MM.1S (cell line): ENCODE data around the gene SENP6.

Experiments
- DNase-seq: peaks from one replicate; pipeline ENCODE4 v3.0.0-alpha.2; 2015
- H2AFZ ChIP-seq: fragments of 300-600 bp; sonication (generic); 2 replicates; pipeline ENCODE4 v1.6.0; 2016; ENCODE audit warnings: antibody characterized with exemption, low read length
- H3F3A ChIP-seq: fragments of 300-600 bp; sonication (generic); 2 replicates; pipeline ENCODE4 v1.6.1; 2016; ENCODE audit warnings: mild to moderate bottlenecking, antibody characterized with exemption, low read length, moderate library complexity, mixed read lengths; ENCODE audit not compliant: insufficient read depth
- H3K27ac ChIP-seq: fragments of 300-600 bp; sonication (generic); 2 replicates; pipeline ENCODE4 v1.5.1; 2016; ENCODE audit warnings: mild to moderate bottlenecking, low read length
- H3K27me3 ChIP-seq: fragments of 300-600 bp; sonication (generic); replicated peaks from 2 replicates; pipeline ENCODE4 v1.6.0; 2016; ENCODE audit warnings: low read length; ENCODE audit not compliant: insufficient read depth
- H3K36me3 ChIP-seq: fragments of 300-600 bp; sonication (generic); replicated peaks from 2 replicates; pipeline ENCODE4 v1.6.1; 2016; ENCODE audit warnings: mild to moderate bottlenecking, low read length, mixed read lengths; ENCODE audit not compliant: insufficient read depth
- H3K4me1 ChIP-seq: fragments of 300-600 bp; sonication (generic); 2 replicates; pipeline ENCODE4 v1.6.1; 2016; ENCODE audit warnings: low read length, mixed read lengths
- H3K4me2 ChIP-seq: fragments of 300-600 bp; sonication (generic); 2 replicates; pipeline ENCODE4 v1.6.0; 2016; ENCODE audit warnings: low read depth, low read length
- H3K4me3 ChIP-seq: fragments of 300-600 bp; sonication (generic); 2 replicates; pipeline ENCODE4 v1.5.1; 2016; ENCODE audit warnings: low read length, mixed read lengths
- H3K79me2 ChIP-seq: fragments of 300-600 bp; sonication (generic); 2 replicates; pipeline ENCODE4 v1.6.1; 2016; ENCODE audit warnings: mixed run types, low read length, mixed read lengths
- H3K9ac ChIP-seq: fragments of 300-600 bp; sonication (generic); 2 replicates; pipeline ENCODE4 v1.6.1; 2016; ENCODE audit warnings: low read length, mixed read lengths
- H3K9me2 ChIP-seq: fragments of 300-600 bp; sonication (generic); replicated peaks from 2 replicates; pipeline ENCODE4 v1.6.1; 2016; ENCODE audit warnings: mild to moderate bottlenecking, low read length, mixed read lengths; ENCODE audit not compliant: insufficient read depth
- H3K9me3 ChIP-seq: fragments of 300-600 bp; sonication (generic); replicated peaks from 2 replicates; pipeline ENCODE4 v1.6.1; 2016; ENCODE audit warnings: mild to moderate bottlenecking, low read length, mixed read lengths; ENCODE audit not compliant: insufficient read depth
- H4K20me1 ChIP-seq: fragments of 300-600 bp; sonication (generic); 2 replicates; pipeline ENCODE4 v1.6.1; 2016; ENCODE audit warnings: mild to moderate bottlenecking, low read length, moderate library complexity, mixed read lengths; ENCODE audit not compliant: insufficient read depth
- CTCF ChIP-seq: fragments of 300-600 bp; sonication (generic); IDR thresholded peaks from 2 replicates; pipeline ENCODE4 v1.5.1; 2016; ENCODE audit warnings: antibody characterized with exemption, low read length, mixed read lengths
- EZH2 ChIP-seq: fragments of 300-600 bp; sonication (generic); optimal IDR thresholded peaks from 2 replicates; pipeline ENCODE3; 2017; ENCODE audit warnings: low read depth, mild to moderate bottlenecking, antibody characterized with exemption, low read length, mixed read lengths
- EZH2phosphoT487 ChIP-seq: fragments of 300-600 bp; sonication (generic); IDR thresholded peaks from 2 replicates; pipeline ENCODE4 v1.6.1; 2018; ENCODE audit warnings: antibody characterized with exemption, low read length

Gene SENP6

GRCh38 chr6:75760320-75760719 lies 158.6 kb downstream of the SENP6 start:
- no peak overlapping the region for H2AFZ ChIP-seq
- no peak overlapping the region for H3K9ac ChIP-seq
- no peaks in the 10 kb centered on the region for H3F3A ChIP-seq
- no peak overlapping the region for H3K27ac ChIP-seq
- peaks cover 96% of the 10 kb centered on the region for H3K79me2 ChIP-seq
- no peak overlapping the region for H3K4me3 ChIP-seq
- H4K20me1 ChIP-seq = no peaks in the 10 kb centered on the region
- H3K27me3 ChIP-seq = no peaks in the 10 kb centered on the region
- no peaks in the 10 kb centered on the region; the same call in 1 of the 2 replicates for H3K36me3 ChIP-seq
- TF ChIP-seq EZH2 (no peak), EZH2phosphoT487 (no peak), CTCF (no peak)
- no peaks in the 10 kb centered on the region for H3K9me3 ChIP-seq
- H3K4me1 ChIP-seq = no peaks in the 10 kb centered on the region
- H3K4me2 ChIP-seq = no peak overlapping the region
- no peak for DNase-seq
- H3K9me2 ChIP-seq = no peaks in the 10 kb centered on the region

DNA sequence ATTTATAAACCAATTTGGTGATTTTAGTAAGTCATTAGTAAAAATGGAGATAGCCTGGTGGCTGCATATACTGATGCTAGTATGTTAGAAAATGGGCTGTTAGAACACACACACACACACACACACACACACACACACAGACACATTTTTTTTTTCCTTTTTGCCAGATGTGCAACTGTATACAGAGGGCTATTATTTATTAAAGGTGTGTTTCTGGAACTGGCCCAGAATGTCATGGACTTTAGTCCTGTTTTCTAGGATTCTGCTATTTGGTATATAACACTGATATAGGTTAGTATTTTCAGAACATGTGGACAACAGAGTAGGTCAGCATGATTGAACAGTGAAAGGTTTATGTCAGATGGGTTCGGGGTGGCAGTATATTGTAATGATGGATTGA lies 159.8 kb downstream of the SENP6 start:
- Histone ChIP-seq H3K4me2 (no peak overlapping the region), H3K4me1 (no peaks in the 10 kb centered on the region), H3K9ac (no peak overlapping the region), H3K27ac (no peak overlapping the region), H3K9me2 (no peaks in the 10 kb centered on the region), H3K27me3 (no peaks in the 10 kb centered on the region), H2AFZ (no peak overlapping the region), H3K79me2 (peaks cover 95% of the 10 kb centered on the region), H3K4me3 (no peak overlapping the region), H3K9me3 (no peaks in the 10 kb centered on the region), H4K20me1 (no peaks in the 10 kb centered on the region), H3F3A (no peaks in the 10 kb centered on the region), H3K36me3 (no peaks in the 10 kb centered on the region; the same call in 1 of the 2 replicates)
- no peak for DNase-seq
- no peak for TF ChIP-seq CTCF
- TF ChIP-seq EZH2phosphoT487 = no peak
- no peak for TF ChIP-seq EZH2

DNA sequence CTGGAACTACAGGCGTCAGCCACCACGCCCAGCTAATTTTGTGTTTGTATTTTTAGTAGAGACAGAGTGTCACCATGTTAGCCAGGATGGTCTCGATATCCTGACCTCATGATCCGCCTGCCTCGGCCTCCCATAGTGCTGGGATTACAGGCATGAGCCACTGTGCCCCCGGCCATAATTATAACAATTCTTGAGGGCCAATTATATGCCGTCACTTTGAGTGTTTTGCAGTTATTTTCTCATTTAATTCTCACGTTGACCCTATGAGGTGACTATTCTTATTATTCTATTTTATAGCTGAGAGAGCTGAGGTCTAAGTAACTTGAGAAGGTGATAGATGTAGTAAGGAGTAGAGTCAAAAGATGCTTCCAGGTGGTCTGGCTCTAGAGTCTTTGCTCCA lies 160.4 kb downstream of the SENP6 start:
- Histone ChIP-seq H3K4me1 (no peaks in the 10 kb centered on the region), H3K9me3 (no peaks in the 10 kb centered on the region), H3K27me3 (no peaks in the 10 kb centered on the region), H3F3A (no peaks in the 10 kb centered on the region), H4K20me1 (no peaks in the 10 kb centered on the region), H2AFZ (no peak overlapping the region), H3K9me2 (no peaks in the 10 kb centered on the region), H3K9ac (no peak overlapping the region), H3K4me2 (no peak overlapping the region), H3K27ac (no peak overlapping the region), H3K79me2 (peaks cover 97% of the 10 kb centered on the region), H3K4me3 (no peak overlapping the region), H3K36me3 (no peaks in the 10 kb centered on the region; the same call in 1 of the 2 replicates)
- no peak for DNase-seq
- TF ChIP-seq EZH2 = no peak
- no peak for TF ChIP-seq CTCF
- TF ChIP-seq EZH2phosphoT487 = no peak
